ENCODE measurements around the gene SP6. TPM values are rescaled to one million over a fixed set of nuclear protein-coding genes. Genes with fewer than 3 reads are reported as not detected.

The SP6 gene
- total RNA-seq, 1 donor from 2014 or later, result 3.9 TPM

DNA sequence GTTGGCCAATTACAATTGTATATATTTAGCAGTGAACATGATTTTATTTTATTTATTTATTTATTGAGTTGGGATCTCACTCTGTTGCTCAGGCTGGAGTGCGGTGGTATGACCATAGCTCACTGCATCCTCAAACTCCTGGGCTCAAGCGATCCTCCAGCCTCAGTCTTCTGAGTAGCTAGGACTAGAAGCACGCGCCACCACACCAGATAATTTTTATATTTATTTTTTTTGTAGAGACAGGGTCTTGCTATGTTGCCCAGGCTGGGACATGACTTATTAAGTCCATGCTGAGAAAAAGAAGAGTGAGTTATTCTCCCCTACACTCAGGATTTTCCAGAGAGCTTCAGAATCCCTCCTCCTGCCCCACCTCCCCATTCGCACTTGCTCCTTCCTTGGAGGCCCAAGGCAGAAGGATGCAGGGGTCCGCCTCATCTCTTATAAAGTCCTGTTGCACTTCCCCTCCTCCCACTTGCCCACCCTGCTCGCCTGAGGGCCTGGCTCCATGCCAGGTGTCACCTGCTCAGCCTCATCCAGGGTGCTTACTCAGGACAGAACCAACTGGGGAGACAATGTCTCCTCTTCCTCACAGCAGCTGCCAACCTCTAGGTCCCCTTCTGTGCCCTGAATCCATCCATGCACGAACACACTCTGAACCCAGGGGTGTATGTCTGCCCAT, 29.0 kb upstream of the SP6 start:
- TF ChIP-seq POLR2A (IDR thresholded peaks at IDR 0.05), result no peak
- TF ChIP-seq POLR2AphosphoS5 (IDR thresholded peaks at IDR 0.05; ENCODE audit: insufficient read depth in 1 of 2, low read depth in 1 of 2), result no peak
- TF ChIP-seq, protein P1, sequence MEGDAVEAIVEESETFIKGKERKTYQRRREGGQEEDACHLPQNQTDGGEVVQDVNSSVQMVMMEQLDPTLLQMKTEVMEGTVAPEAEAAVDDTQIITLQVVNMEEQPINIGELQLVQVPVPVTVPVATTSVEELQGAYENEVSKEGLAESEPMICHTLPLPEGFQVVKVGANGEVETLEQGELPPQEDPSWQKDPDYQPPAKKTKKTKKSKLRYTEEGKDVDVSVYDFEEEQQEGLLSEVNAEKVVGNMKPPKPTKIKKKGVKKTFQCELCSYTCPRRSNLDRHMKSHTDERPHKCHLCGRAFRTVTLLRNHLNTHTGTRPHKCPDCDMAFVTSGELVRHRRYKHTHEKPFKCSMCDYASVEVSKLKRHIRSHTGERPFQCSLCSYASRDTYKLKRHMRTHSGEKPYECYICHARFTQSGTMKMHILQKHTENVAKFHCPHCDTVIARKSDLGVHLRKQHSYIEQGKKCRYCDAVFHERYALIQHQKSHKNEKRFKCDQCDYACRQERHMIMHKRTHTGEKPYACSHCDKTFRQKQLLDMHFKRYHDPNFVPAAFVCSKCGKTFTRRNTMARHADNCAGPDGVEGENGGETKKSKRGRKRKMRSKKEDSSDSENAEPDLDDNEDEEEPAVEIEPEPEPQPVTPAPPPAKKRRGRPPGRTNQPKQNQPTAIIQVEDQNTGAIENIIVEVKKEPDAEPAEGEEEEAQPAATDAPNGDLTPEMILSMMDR (IDR thresholded peaks at IDR 0.05), result no peak
- intact Hi-C loops (cut with DNase I), result no loop called here

DNA sequence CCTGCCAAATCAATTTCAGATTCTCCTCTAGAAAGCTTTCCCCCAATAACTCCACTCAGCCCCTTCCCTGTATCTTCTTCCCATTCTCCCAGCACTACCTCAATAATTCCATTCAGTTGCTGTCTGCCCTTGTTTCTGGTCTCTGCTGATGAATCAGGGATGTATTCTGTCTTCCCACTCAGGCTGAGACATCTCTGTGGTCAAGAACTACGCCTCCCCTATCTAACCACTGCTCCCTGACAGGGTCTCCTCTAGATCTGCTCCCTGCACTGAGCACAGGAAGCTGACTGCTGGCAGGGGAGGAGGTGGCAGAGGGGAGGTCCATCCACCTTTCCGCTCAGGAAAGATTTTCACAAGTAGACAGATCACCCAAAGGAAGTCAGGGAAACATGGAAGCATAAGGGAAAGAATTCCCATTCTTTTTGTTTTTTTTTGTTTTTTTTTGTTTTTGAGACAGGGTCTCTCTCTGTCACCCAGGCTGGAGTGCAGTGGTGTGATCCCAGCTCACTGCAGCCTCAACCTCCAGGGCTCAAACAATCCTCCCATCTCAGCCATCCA, 28.1 kb upstream of the SP6 start:
- no peak overlapping the region for H3K4me3 ChIP-seq
- H3K4me1 ChIP-seq, result peaks cover 17% of the 10 kb centered on the region
- no peaks in the 10 kb centered on the region for H3K36me3 ChIP-seq
- H3K27ac ChIP-seq, result no peak overlapping the region
- H3K27me3 ChIP-seq, result no peaks in the 10 kb centered on the region
- TF ChIP-seq, protein P1 (IDR thresholded peaks at IDR 0.05), result no peak
- no peak for TF ChIP-seq POLR2AphosphoS5 (IDR thresholded peaks at IDR 0.05; ENCODE audit: insufficient read depth in 1 of 2, low read depth in 1 of 2)
- TF ChIP-seq POLR2A (IDR thresholded peaks at IDR 0.05), result no peak
- intact Hi-C loops (cut with DNase I), result no loop called here
- no peak for DNase-seq (ENCODE audit: extremely low spot score in 2 of 2)
- H3K9me3 ChIP-seq, result no peaks in the 10 kb centered on the region

More for the DNA sequence above, 29.0 kb upstream of the SP6 start:
- no peaks in the 10 kb centered on the region for H3K9me3 ChIP-seq
- H3K4me1 ChIP-seq, result peaks cover 25% of the 10 kb centered on the region
- H3K36me3 ChIP-seq, result no peaks in the 10 kb centered on the region
- H3K27me3 ChIP-seq, result no peaks in the 10 kb centered on the region
- no peak overlapping the region for H3K4me3 ChIP-seq
- no peak for DNase-seq (ENCODE audit: extremely low spot score in 2 of 2)
- H3K27ac ChIP-seq, result no peak overlapping the region

DNA sequence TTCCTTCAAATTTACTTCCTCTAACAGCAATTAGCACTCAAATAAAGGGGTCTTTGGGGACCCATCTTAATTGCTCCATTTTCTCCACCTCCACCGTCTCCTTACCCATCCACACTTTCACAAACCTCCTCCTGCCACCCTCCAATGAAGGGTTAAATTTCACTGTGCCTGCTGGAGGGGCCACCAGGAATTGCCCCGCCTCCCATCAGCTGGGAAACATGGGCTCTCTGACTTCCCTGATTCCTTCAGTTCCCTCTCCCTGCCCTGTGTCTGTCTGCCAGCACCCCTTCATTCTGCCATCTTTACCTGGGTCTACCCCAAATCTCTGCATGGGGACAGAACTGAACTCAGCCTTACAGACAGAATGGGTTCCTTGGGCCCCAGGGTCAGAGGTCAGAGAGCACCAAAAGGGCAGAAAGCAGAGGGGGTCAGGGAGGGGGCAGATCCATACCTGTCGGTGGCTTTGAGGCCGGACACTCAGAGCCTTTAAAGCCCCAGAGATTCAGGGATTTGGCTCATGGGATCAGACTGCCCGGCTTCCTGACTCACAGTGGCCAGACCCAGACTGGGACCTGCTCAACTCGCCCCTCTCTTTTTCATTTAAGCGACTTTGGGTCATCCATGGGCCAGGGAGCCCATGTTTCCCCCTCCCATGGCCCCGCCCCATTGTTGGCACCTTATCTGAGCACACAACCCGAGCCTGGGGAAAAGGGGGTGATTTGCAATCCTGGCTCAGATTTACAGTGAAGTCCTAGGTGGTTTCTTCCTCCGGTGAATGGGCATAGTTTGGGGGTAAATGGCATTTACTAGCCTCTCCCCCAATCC, 27.5 kb upstream of the SP6 start:
- H3K27me3 ChIP-seq, result no peaks in the 10 kb centered on the region
- TF ChIP-seq, protein P1 (IDR thresholded peaks at IDR 0.05), result no peak
- TF ChIP-seq POLR2A (IDR thresholded peaks at IDR 0.05) (no peak), POLR2AphosphoS5 (IDR thresholded peaks at IDR 0.05; ENCODE audit: insufficient read depth in 1 of 2, low read depth in 1 of 2) (no peak)
- no peaks in the 10 kb centered on the region for H3K36me3 ChIP-seq
- H3K4me1 ChIP-seq, result peaks cover 10% of the 10 kb centered on the region
- no peak for DNase-seq (ENCODE audit: extremely low spot score in 2 of 2)
- H3K9me3 ChIP-seq, result no peaks in the 10 kb centered on the region
- H3K27ac ChIP-seq, result no peak overlapping the region
- no peak overlapping the region for H3K4me3 ChIP-seq
- intact Hi-C loops (cut with DNase I), result no loop called here

DNA sequence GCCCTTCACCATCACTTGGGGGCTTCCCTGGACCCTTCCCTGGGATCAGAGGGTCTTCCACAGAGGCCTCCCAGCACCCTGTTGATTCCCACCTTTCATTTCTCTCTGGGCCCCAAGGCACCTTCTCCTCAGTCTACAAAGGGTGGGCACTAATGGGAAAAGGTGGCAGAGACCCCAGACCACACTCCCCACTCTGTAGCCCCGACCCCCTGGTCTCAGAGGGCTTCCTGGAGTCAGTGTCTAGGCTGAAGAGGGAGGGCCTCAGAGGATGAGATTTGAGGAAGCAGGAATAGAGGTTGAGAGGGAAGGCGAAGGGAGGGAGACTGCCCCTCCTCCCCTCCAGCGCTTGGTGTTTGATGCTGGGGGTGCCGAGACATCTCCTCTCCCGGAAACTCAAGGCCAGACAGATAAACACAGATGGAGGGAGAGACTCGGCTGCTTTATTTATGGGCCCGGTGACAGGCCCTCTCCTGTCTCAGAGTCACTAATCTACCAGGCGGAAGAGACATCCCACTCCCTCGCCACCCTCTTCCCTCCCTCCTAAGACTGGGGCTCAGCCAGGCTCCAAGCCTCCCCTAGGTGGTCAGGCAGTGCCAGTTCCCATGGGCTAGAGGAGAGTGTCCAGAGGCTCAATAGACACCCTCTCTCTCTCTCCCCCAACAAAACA, 26.5 kb upstream of the SP6 start:
- Histone ChIP-seq H3K27me3 (no peaks in the 10 kb centered on the region), H3K4me3 (no peak overlapping the region), H3K4me1 (peaks cover 6% of the 10 kb centered on the region), H3K27ac (no peak overlapping the region), H3K9me3 (no peaks in the 10 kb centered on the region), H3K36me3 (no peaks in the 10 kb centered on the region)
- intact Hi-C loops (cut with DNase I), result no loop called here
- no peak for DNase-seq (ENCODE audit: extremely low spot score in 2 of 2)
- TF ChIP-seq, protein P1 (IDR thresholded peaks at IDR 0.05), result no peak
- no peak for TF ChIP-seq POLR2AphosphoS5 (IDR thresholded peaks at IDR 0.05; ENCODE audit: insufficient read depth in 1 of 2, low read depth in 1 of 2)
- no peak for TF ChIP-seq POLR2A (IDR thresholded peaks at IDR 0.05)
